Activated naive CD4-positive, alpha-beta T cell treated with anti-CD3 and anti-CD28 coated beads for 36 hours (primary cell): ENCODE measurements around the gene MAP2K2. TPM values are rescaled to one million over a fixed set of nuclear protein-coding genes. Genes with fewer than 3 reads are reported as not detected.
"Not testable (repeated sequence)": the region's sequence is repeated elsewhere in the genome, so short reads cannot be mapped to it uniquely, and the experiment has no call there.

Source experiments
- CTCF ChIA-PET: fragments of 350-600 bp; sonication (Branson Sonifier 250); formaldehyde crosslinking; loops from one replicate; lab custom pipeline; 2021; ENCODE audit warnings: antibody characterized with exemption; lab: Charles Lee
- DNase-seq: peaks from one replicate; pipeline ENCODE4 v3.0.0-alpha.2; 2020
- H3K27ac Mint-ChIP-seq: one replicate; pipeline ENCODE4 v1.8.0; 2021; ENCODE audit warnings: mild to moderate bottlenecking, mixed read lengths
- H3K27me3 Mint-ChIP-seq: one replicate; pipeline ENCODE4 v1.8.0; 2021; ENCODE audit warnings: low read depth, mixed read lengths
- H3K36me3 Mint-ChIP-seq: one replicate; pipeline ENCODE4 v1.8.0; 2021; ENCODE audit warnings: low read depth, mixed read lengths
- H3K4me1 Mint-ChIP-seq: one replicate; pipeline ENCODE4 v1.8.0; 2021; ENCODE audit warnings: low read depth, mixed read lengths
- H3K4me3 Mint-ChIP-seq: one replicate; pipeline ENCODE4 v1.8.0; 2021; ENCODE audit warnings: mild to moderate bottlenecking, moderate library complexity, mixed read lengths
- H3K9me3 Mint-ChIP-seq: one replicate; pipeline ENCODE4 v1.8.0; 2021; ENCODE audit warnings: mixed read lengths
- intact Hi-C: fragments of 100-400 bp; cut with micrococcal nuclease; formaldehyde crosslinking; loops from one replicate; pipeline ENCODE4 v1.15.1; 2023
- total RNA-seq, 2 experiments: library from RNA; stranded (reverse); gene quantifications; one replicate each; pipeline ENCODE4 v1.2.3, GENCODE V29; 2021

Gene MAP2K2
- total RNA-seq, 2 experiments from 2014 or later = 101 to 103 TPM

- CTCF ChIA-PET = no interaction called here
- Mint-ChIP-seq H3K27ac (no peak overlapping the region), H3K4me3 (no peak overlapping the region), H3K36me3 (no peaks in the 10 kb centered on the region), H3K27me3 (peaks cover 6% of the 10 kb centered on the region), H3K4me1 (no peaks in the 10 kb centered on the region), H3K9me3 (no peaks in the 10 kb centered on the region)
- no peak for DNase-seq
- intact Hi-C loops = no loop called here
Measured at GRCh38 chr19:4149518-4150288, 25.8 kb upstream of the MAP2K2 start.

- intact Hi-C loops = loop anchor here (5.0 kb wide), 1 partner anchor 43 kb away; no protein-coding TSS in a partner anchor
Measured at GRCh38 chr19:4144666-4145249, 20.8 kb upstream of the MAP2K2 start.

GRCh38 chr19:4142916-4143315, 19.0 kb upstream of the MAP2K2 start:
- H3K4me3 Mint-ChIP-seq, CTCF ChIA-PET, H3K27ac Mint-ChIP-seq, DNase-seq, H3K9me3 Mint-ChIP-seq, H3K36me3 Mint-ChIP-seq, H3K27me3 Mint-ChIP-seq, H3K4me1 Mint-ChIP-seq: not testable (repeated sequence)
- intact Hi-C loops = loop anchor here (5.0 kb wide), 1 partner anchor 44 kb away; no protein-coding TSS in a partner anchor

More at GRCh38 chr19:4144666-4145249, 20.8 kb upstream of the MAP2K2 start:
- Mint-ChIP-seq H3K9me3 (no peaks in the 10 kb centered on the region), H3K27me3 (peaks cover 9% of the 10 kb centered on the region), H3K36me3 (no peaks in the 10 kb centered on the region), H3K4me3 (no peak overlapping the region), H3K27ac (no peak overlapping the region), H3K4me1 (peaks cover 5% of the 10 kb centered on the region)
- DNase-seq = no peak
- CTCF ChIA-PET = no interaction called here

- Mint-ChIP-seq H3K9me3 (no peaks in the 10 kb centered on the region), H3K4me3 (no peak overlapping the region), H3K27me3 (peaks cover 2% of the 10 kb centered on the region), H3K4me1 (peaks cover 8% of the 10 kb centered on the region), H3K36me3 (no peaks in the 10 kb centered on the region), H3K27ac (no peak overlapping the region)
- intact Hi-C loops = loop anchor here (1.0 to 5.0 kb wide), 2 partner anchors 47 to 64 kb away; no protein-coding TSS in a partner anchor
- CTCF ChIA-PET = interaction anchor here (0.6 to 3.0 kb wide), 39 partner anchors 9 to 1878 kb away, joined by 3 to 12 read pairs (median 4); partner anchors contain the start of genes PIAS4 and YJU2
- DNase-seq = peak; percentile 29
Measured at GRCh38 chr19:4140237-4140711, 16.4 kb upstream of the MAP2K2 start.

- CTCF ChIA-PET = interaction anchor here (0.6 to 3.0 kb wide), 35 partner anchors 8 to 583 kb away, joined by 3 to 12 read pairs (median 4); partner anchors contain the start of genes MRPL54, PIAS4 and YJU2
- peaks cover 8% of the 10 kb centered on the region for H3K4me1 Mint-ChIP-seq
- H3K4me3 Mint-ChIP-seq = peak overlapping the region; percentile 30
- H3K27ac Mint-ChIP-seq = no peak overlapping the region
- DNase-seq = peak; percentile 95
- no peaks in the 10 kb centered on the region for H3K36me3 Mint-ChIP-seq
- H3K9me3 Mint-ChIP-seq = no peaks in the 10 kb centered on the region
- intact Hi-C loops = loop anchor here (1.0 to 5.0 kb wide), 3 partner anchors 48 to 154 kb away; partner anchors contain the start of gene EEF2
- H3K27me3 Mint-ChIP-seq = peaks cover 2% of the 10 kb centered on the region
Measured at GRCh38 chr19:4139614-4140236, 15.8 kb upstream of the MAP2K2 start.

GRCh38 chr19:4138445-4138844, 14.5 kb upstream of the MAP2K2 start:
- DNase-seq = no peak
- Mint-ChIP-seq H3K27me3 (no peaks in the 10 kb centered on the region), H3K27ac (no peak overlapping the region), H3K4me1 (peaks cover 8% of the 10 kb centered on the region), H3K36me3 (no peaks in the 10 kb centered on the region), H3K4me3 (no peak overlapping the region), H3K9me3 (no peaks in the 10 kb centered on the region)
- CTCF ChIA-PET = interaction anchor here (1.1 to 3.0 kb wide), 2 partner anchors 29 to 49 kb away, joined by 4 to 11 read pairs; no protein-coding TSS in a partner anchor
- intact Hi-C loops = no loop called here

GRCh38 chr19:4136680-4137088, 12.8 kb upstream of the MAP2K2 start:
- intact Hi-C loops = no loop called here

GRCh38 chr19:4135386-4135785, 11.5 kb upstream of the MAP2K2 start:
- CTCF ChIA-PET = interaction anchor here (0.7 to 0.8 kb wide), 3 partner anchors 27 to 1383 kb away, joined by 3 to 6 read pairs (median 5); no protein-coding TSS in a partner anchor
- intact Hi-C loops, DNase-seq, H3K27me3 Mint-ChIP-seq, H3K4me3 Mint-ChIP-seq, H3K9me3 Mint-ChIP-seq, H3K4me1 Mint-ChIP-seq, H3K27ac Mint-ChIP-seq, H3K36me3 Mint-ChIP-seq: not testable (repeated sequence)

More at GRCh38 chr19:4136680-4137088, 12.8 kb upstream of the MAP2K2 start:
- no peaks in the 10 kb centered on the region for H3K9me3 Mint-ChIP-seq
- no peaks in the 10 kb centered on the region for H3K36me3 Mint-ChIP-seq
- no peak for DNase-seq
- no peak overlapping the region for H3K27ac Mint-ChIP-seq
- peaks cover 8% of the 10 kb centered on the region for H3K4me1 Mint-ChIP-seq
- no peak overlapping the region for H3K4me3 Mint-ChIP-seq
- H3K27me3 Mint-ChIP-seq = no peaks in the 10 kb centered on the region
- CTCF ChIA-PET = no interaction called here

GRCh38 chr19:4134351-4134750, 10.4 kb upstream of the MAP2K2 start:
- Mint-ChIP-seq H3K27ac (no peak overlapping the region), H3K9me3 (no peaks in the 10 kb centered on the region), H3K4me3 (no peak overlapping the region), H3K36me3 (no peaks in the 10 kb centered on the region), H3K27me3 (no peaks in the 10 kb centered on the region), H3K4me1 (no peaks in the 10 kb centered on the region)
- CTCF ChIA-PET = no interaction called here
- intact Hi-C loops = no loop called here
- no peak for DNase-seq

GRCh38 chr19:4130744-4131438, 7.0 kb upstream of the MAP2K2 start:
- Mint-ChIP-seq H3K27me3 (no peaks in the 10 kb centered on the region), H3K27ac (no peak overlapping the region), H3K36me3 (no peaks in the 10 kb centered on the region), H3K4me3 (no peak overlapping the region), H3K4me1 (no peaks in the 10 kb centered on the region), H3K9me3 (no peaks in the 10 kb centered on the region)
- intact Hi-C loops = no loop called here
- no peak for DNase-seq
- CTCF ChIA-PET = interaction anchor here (1.0 kb wide), 1 partner anchor 9 kb away, joined by 3 read pairs; no protein-coding TSS in a partner anchor

- H3K27me3 Mint-ChIP-seq, DNase-seq, H3K27ac Mint-ChIP-seq, H3K4me1 Mint-ChIP-seq, H3K4me3 Mint-ChIP-seq, intact Hi-C loops, H3K36me3 Mint-ChIP-seq, H3K9me3 Mint-ChIP-seq: not testable (repeated sequence)
- CTCF ChIA-PET = interaction anchor here (2.7 kb wide), 1 partner anchor 11 kb away, joined by 11 read pairs; no protein-coding TSS in a partner anchor
Measured at GRCh38 chr19:4129050-4129449, 5.1 kb upstream of the MAP2K2 start.
